Measurements from ENCODE around the gene AFTPH.

DNA sequence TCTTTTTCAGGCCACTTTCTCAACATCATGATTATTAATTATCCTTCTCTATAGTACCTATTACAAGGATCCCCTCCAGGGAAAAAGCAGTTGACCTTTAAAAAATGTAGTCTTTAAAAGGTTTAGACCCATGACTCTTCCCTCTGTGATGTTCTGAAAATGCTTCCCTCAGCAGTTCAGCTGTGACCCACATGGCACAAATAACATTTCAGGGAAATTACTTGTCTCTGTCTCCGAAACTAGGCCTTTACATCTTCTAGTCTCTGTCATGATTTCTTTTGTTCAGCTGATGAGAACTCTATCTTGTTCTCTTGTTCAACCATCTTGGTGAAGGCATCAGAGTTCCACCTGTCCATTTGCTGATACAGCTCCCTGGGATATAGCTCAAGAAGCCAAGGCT is 41.9 kb upstream of the AFTPH start:
- TF ChIP-seq, protein P1, sequence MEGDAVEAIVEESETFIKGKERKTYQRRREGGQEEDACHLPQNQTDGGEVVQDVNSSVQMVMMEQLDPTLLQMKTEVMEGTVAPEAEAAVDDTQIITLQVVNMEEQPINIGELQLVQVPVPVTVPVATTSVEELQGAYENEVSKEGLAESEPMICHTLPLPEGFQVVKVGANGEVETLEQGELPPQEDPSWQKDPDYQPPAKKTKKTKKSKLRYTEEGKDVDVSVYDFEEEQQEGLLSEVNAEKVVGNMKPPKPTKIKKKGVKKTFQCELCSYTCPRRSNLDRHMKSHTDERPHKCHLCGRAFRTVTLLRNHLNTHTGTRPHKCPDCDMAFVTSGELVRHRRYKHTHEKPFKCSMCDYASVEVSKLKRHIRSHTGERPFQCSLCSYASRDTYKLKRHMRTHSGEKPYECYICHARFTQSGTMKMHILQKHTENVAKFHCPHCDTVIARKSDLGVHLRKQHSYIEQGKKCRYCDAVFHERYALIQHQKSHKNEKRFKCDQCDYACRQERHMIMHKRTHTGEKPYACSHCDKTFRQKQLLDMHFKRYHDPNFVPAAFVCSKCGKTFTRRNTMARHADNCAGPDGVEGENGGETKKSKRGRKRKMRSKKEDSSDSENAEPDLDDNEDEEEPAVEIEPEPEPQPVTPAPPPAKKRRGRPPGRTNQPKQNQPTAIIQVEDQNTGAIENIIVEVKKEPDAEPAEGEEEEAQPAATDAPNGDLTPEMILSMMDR (IDR thresholded peaks at IDR 0.05): no peak
- TF ChIP-seq POLR2A (IDR thresholded peaks at IDR 0.05) (no peak), EP300 (IDR thresholded peaks at IDR 0.05) (no peak)
